NCI-H774 (cell line): ENCODE measurements around the gene KRTAP4-3.
"Not testable (repeated sequence)": the region's sequence is repeated elsewhere in the genome, so short reads cannot be mapped to it uniquely, and the experiment has no call there.

Source experiments
- DNase-seq: peaks from one replicate; lab custom pipeline; 2025; lab: John Stamatoyannopoulos, UW

The KRTAP4-3 gene

GRCh38 chr17:41151525-41151924, 16.5 kb downstream of the KRTAP4-3 start:
- no peak for DNase-seq

- DNase-seq, result no peak
Observed at GRCh38 chr17:41150026-41150425, 18.0 kb downstream of the KRTAP4-3 start.

DNA sequence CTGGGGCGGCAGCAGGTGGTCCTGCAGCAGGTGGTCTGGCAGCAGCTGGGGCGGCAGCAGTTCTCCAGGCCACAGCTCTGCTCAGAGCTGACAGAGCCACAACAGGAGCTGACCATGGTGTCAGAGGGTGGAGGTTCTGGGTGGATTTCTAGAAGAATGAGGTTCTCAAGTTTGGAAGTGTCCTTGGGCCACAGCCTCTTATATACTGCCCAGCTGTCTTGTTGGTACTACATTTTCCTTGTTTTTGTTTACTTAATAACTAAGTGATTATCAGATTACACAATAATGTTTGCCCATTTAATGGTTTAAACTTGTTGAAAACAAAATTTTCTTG, 18.4 kb downstream of the KRTAP4-3 start, which contains the start of gene KRTAP4-5:
Gene KRTAP4-5 (minus strand): TSS at position 174 of the 334 bp plus-strand sequence. CDS start 58 bp downstream, at position 116.
- no peak for DNase-seq

DNA sequence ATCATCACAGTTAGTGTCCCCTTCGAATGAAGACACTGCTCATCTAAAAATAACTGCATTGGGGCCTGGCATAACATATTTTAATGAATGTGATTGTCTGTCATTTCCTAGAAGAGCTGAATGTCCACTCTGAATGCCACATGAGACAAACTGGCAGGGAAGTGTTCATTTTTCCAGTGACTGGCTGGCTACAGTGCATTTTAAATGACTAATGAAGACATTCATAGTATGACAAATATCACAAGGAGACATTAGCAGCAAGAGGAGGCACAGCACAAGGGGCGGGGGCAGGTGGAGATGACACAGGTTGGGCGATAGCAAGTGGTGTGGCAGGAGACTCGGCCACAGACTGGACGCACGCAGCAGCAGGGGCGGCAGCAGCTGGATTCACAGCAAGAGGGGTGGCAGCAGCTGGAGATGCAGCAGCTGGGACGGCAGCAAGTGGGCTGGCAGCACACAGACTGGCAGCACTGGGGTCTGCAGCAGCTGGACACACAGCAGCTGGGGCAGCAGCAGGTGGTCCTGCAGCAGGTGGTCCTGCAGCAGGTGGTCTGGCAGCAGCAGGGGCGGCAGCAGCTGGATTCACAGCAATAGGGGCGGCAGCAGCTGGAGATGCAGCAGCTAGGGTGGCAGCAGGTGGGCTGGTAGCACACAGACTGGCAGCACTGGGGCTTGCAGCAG, 18.9 kb downstream of the KRTAP4-3 start:
- not testable (repeated sequence) for DNase-seq

DNA sequence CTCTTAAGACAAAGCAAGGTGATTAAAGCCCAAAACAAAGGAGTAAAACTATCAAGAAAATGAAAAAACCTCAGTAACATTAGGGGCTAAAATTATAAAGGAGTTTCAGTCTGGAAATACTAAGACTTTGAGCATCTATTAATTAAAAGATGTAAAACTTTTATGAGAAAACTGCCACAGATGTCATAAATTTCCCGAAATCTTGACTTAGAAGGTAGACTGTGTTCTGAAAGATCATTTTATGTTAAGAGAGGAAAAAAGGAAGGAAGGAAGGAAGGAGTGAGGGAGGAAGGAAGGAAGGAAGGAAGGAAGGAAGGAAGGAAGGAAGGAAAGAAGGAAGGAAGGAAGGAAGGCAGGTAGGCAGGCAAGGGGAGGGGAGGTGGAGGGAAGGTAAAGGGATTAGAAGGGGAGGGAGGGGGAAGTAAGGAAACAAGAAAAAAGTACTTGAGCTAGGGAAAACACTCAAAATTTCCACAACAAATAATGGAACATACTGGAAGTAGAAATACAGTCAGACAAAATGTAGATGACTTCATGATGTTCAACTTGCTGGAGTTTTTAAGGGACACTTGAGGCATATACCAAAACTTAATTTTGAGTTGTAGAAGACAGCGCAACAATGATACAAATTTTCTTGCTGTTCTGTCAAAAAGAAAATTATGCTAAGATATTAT, 20.4 kb downstream of the KRTAP4-3 start:
- no peak for DNase-seq

DNA sequence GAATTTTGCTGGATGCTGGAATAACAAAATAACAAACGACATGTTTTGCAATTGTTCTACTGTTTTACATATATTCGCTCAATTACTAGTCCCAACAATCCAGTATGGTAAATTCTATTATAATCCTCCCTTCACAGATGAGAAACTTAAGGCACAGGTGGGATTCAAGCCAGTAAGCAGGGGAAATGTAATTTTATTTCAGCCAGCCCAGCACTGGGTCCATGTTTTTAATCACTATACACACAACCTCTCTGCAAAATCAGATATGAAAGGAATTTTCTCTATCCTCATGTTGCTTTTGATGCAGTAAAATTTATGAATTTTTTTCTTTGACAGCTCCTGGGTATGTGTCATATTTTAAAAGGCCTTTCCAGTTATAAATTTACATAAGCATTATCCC, 22.8 kb downstream of the KRTAP4-3 start:
- DNase-seq, result no peak

GRCh38 chr17:41144846-41145245, 23.2 kb downstream of the KRTAP4-3 start:
- DNase-seq, result no peak

- no peak for DNase-seq
Observed at GRCh38 chr17:41141361-41141760, 26.7 kb downstream of the KRTAP4-3 start.

DNA sequence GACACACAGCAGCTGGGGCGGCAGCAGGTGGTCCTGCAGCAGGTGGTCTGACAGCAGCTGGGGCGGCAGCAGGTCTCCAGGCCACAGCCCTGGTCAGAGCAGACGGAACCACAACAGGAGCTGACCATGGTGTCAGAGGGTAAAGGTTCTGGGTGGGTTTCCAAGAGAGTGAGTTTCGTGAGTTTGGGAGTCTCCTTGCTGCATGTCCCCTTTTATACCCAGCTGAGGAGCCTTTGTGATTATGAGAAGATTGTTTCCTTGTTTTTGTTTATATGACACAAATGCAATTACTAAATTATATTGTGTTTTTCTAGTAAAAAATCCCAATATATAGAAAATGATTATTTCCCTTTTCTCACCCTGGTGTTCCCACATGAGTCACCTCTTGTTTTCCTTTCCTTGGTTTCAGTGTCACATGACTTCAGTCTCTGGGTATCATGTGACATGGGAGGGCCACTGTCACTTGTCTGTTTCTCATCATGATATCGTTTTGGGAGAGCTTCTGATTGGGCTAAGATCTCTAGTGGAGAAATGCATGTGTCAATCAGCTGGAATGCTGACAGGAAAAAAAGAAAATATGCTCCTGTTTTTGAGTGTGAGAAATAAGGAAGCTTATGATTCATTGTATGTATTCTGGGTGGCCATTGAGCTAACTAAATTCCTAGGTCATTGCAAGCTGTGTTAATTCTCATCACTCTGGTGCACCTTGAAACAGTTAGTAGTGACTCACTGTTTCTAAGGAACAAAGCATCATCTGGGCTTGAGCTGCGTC, 27.5 kb downstream of the KRTAP4-3 start, which contains the start of gene KRTAP4-6:
Gene KRTAP4-6 (minus strand): TSS at position 185 of the 772 bp plus-strand sequence. CDS start 57 bp downstream, at position 128.
- DNase-seq, result no peak

DNA sequence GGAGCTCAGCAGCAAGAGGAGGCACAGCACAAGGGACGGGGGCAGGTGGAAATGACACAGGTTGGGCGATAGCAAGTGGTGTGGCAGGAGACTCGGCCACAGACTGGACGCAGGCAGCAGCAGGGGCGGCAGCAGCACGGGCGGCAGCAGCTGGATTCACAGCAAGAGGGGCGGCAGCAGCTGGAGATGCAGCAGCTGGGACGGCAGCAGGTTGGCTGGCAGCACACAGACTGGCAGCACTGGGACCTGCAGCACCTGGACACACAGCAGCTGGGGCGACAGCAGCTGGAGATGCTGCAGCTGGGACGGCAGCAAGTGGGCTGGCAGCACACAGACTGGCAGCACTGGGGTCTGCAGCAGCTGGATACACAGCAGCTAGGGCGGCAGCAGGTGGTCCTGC, 28.2 kb downstream of the KRTAP4-3 start:
- DNase-seq, result not testable (repeated sequence)

DNA sequence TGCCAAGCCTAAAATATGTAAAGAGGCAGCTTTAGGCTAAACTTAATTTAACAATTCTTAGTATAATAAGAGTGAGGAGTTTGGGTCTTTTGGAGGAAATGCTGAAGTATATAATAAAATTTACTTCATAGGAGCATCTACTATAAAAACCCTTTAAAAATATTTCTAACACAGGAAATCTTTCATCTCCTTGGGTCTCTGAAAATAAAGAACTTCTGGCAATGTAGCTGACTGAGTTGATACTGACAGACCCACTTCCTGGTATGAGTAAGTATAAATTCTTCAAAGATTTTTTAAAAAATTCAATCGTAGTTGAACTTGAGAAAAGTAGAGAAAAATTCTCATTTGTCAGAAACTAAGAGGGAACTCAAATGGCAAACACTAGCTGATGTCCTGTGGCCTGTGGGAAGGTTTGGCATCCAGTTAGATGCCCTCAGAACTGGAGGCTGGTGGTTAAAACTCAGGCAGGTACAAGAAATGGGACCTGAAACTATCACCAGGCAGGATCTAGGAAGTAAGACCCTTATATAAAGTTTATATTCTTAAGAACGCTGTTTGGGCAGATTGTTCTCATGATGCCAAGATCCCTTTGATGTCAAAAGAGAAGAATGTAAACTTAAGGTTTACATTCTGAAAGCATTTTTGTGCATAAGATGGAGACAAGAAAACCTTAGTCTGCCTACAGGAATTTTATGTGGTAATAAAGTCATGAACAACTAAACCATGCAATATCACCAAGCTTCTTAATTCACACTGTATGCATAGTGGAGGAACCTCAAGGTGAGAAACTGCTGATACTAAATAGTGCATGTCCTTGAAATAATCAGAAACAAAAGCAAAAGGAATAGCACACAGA, 33.9 kb downstream of the KRTAP4-3 start:
- no peak for DNase-seq

DNA sequence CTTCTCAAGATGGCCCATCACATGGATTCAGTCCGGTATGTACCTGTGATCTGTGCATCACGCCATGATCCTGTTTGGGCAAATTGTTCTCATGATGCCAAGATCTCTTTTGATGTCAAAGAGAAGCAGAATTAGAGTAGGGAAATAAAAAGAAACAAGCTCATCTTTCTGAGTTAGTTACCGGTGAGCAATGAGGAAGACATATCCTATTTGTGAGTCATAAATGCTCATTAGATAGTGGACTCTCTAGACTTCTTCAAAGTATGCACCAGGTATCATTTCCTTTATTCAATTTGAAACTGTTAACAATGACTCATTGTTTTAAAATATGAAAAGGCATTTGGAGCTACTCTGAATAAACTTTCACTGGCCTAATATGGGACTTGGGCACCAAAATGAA, 36.0 kb downstream of the KRTAP4-3 start:
- no peak for DNase-seq

- DNase-seq, result no peak
Observed at GRCh38 chr17:41127371-41127770, 40.6 kb downstream of the KRTAP4-3 start.

DNA sequence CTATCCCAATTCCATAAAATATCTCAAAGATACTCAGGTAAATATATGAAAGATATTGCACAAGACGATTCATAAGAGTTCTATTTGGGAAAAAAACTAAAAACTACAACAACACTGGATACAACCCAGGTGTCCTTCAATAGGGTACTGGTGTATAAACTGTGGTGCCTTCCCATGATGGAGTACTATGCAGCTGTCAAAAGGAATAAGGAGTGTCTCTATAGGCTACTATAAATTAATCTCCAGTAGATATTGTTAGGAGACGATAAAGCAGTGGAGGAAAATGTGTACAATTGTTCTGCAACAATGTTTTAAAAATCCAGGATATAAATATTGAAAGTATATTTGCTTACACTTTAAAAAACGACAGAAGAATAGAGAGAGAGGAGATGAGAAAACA, 41.6 kb downstream of the KRTAP4-3 start:
- no peak for DNase-seq

- no peak for DNase-seq
Observed at GRCh38 chr17:41125064-41125463, 43.0 kb downstream of the KRTAP4-3 start.

- DNase-seq, result not testable (repeated sequence)
Observed at GRCh38 chr17:41123991-41124371, 44.0 kb downstream of the KRTAP4-3 start, which contains the start of gene KRTAP4-12. Gene KRTAP4-12, minus strand, starts transcription at chr17:41124182. Its CDS starts 60 bp downstream, at chr17:41124122.

- DNase-seq, result not testable (repeated sequence)
Observed at GRCh38 chr17:41123292-41123990, 44.6 kb downstream of the KRTAP4-3 start.

GRCh38 chr17:41121742-41122141, 46.3 kb downstream of the KRTAP4-3 start:
- no peak for DNase-seq

- not testable (repeated sequence) for DNase-seq
Observed at GRCh38 chr17:41119696-41120690, 48.0 kb downstream of the KRTAP4-3 start.

DNA sequence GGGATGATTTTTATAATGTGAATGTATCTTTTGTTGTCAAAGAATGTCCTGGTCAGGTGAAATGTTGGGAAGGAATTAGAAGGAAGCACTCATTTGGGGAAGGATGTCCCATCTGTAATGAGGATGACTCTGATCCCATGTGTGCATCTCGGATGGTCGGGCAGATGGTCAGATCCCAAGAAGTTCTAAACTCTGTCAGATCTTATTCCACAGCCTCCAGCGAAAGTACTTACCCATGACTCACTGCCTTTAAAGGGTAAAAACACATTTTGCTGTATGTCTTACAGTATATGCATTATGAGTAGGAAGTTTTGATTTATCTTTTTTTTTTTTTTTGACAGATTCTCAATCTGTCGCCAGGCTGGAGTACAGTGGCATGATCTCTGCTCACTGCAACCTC, 49.3 kb downstream of the KRTAP4-3 start:
- no peak for DNase-seq
